Metanephros (tissue), 2 donors: ENCODE data around the gene MRPL18. TPM values are rescaled to one million over a fixed set of nuclear protein-coding genes. Genes with fewer than 3 reads are reported as not detected.
A peak's percentile ranks its signal among the peaks of the same experiment; 100 is the strongest.

Experiments
- small RNA-seq: library from RNA; depleted of rRNA; stranded (forward); fragments of <200 nt; gene quantifications from one replicate; pipeline ENCODE3, GENCODE V24; 2014; ENCODE audit warnings: low replicate concordance
- total RNA-seq: library from RNA; depleted of rRNA; stranded (reverse); fragments of >200 nt; gene quantifications from one replicate; pipeline ENCODE4 v1.2.3, GENCODE V29; 2014

The MRPL18 gene
- total RNA-seq, result 25.7 TPM

GRCh38 chr6:159790149-159790955 is at the start of gene MRPL18:
MRPL18 (plus strand) TSS chr6:159790467; CDS start chr6:159790588, 121 bp downstream.

DNA sequence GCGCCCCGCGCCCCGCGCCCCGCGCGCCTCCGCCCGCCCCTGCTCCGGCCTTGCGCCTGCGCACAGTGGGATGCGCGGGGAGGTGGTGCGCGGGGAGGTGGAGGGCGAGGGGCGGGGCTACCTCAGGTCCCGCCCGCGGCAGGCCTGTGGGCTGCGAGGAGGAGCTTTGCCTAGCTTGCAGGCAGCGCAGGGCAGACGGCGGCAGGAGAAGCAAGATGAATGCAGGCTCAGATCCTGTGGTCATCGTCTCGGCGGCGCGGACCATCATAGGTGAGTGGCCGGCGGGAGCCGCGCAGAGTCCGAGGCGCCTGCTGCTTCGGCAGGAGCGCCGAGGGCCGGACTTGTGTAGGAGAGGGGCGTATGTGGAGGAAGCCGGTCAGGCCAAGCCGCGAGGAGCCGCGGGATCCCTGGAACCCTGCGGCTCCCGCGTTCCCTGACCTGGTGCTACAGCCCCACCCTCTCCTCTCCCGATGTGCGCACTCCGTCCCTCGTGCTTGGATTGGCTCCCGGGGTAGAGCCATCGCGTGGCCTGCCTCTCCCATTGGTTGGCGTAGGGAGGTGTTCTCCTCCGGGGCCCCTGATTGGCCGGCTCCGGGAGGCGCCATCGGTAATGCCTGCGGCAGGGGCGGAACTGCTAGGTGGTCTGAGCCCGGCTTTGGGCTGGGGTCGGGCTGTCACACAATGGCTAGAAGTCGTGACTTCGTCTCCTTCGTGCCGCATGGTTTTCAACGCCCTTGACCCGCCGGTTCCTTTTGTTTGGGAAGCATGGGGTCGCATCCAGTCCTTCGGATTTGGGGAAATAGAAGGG is 28.2 kb upstream of the MRPL18 start, which contains the start of gene ACAT2:
Gene ACAT2, plus strand, starts transcription at position 173 of the 808 bp plus-strand sequence. Its CDS starts 43 bp downstream, at position 216.

GRCh38 chr6:159789377-159790148 is 704 bp upstream of the MRPL18 start, which contains the start of gene TCP1:
TCP1 (minus strand) TSS chr6:159789602; CDS start chr6:159789468, 134 bp downstream.

GRCh38 chr6:159800141-159800865 is 10.0 kb downstream of the MRPL18 start, which contains the start of gene PNLDC1:
PNLDC1 (plus strand) TSS chr6:159800276; CDS start chr6:159800308, 32 bp downstream.

Small RNA genes within 50 kb of the gene (small RNA-seq; reads per million reads assigned to genes)
- 49.0 reads per million, percentile 97 among the genes with 10 or more reads in this experiment for gene SNORA20
- not detected for gene SNORA29

Other genes starting within 250 kb of the MRPL18 start
- gene SOD2, start 97.2 kb upstream of the MRPL18 start, total RNA-seq, result 181 TPM
- gene WTAP, start 63.0 kb upstream of the MRPL18 start, total RNA-seq, result 91.0 TPM
- gene ACAT2, start 28.4 kb upstream of the MRPL18 start, total RNA-seq, result 12.6 TPM
- gene TCP1, start 865 bp upstream of the MRPL18 start, total RNA-seq, result 253 TPM
- not detected for gene PNLDC1, start 9.8 kb downstream of the MRPL18 start, total RNA-seq
- gene MAS1, start 100.5 kb downstream of the MRPL18 start, total RNA-seq, result not detected
- gene IGF2R, start 178.6 kb downstream of the MRPL18 start, total RNA-seq, result 127 TPM